ENCODE data around the gene FETUB. TPM values are rescaled to one million over a fixed set of nuclear protein-coding genes. Genes with fewer than 3 reads are reported as not detected.

FETUB gene
- total RNA-seq, 1 donor from 2014 or later = not detected

DNA sequence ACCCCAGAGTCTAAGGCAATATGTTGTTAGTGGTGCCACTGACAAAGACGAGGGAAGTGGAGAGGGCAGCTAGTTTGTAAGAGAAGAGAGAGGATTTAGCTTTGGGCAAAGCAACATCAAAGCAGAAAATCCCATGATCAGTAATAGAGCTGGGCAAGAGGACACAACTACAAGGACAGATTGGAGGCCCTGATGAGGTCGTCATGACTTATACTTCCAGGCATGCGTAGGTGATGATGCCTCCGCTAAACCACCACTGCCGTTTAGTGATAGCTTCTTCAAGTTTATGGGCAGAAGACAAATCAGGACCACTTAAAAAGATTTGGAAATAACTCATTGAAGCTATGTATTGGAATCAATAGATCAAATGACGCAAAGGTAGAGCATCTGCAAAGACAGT, 28.2 kb downstream of the FETUB start:
- peaks cover 2% of the 10 kb centered on the region for H3K27me3 Mint-ChIP-seq (ENCODE audit: unreplicated experiment)
- TF ChIP-seq CTCF (IDR thresholded peaks at IDR 0.05; ENCODE audit: partially characterized antibody, unreplicated experiment) = no peak

DNA sequence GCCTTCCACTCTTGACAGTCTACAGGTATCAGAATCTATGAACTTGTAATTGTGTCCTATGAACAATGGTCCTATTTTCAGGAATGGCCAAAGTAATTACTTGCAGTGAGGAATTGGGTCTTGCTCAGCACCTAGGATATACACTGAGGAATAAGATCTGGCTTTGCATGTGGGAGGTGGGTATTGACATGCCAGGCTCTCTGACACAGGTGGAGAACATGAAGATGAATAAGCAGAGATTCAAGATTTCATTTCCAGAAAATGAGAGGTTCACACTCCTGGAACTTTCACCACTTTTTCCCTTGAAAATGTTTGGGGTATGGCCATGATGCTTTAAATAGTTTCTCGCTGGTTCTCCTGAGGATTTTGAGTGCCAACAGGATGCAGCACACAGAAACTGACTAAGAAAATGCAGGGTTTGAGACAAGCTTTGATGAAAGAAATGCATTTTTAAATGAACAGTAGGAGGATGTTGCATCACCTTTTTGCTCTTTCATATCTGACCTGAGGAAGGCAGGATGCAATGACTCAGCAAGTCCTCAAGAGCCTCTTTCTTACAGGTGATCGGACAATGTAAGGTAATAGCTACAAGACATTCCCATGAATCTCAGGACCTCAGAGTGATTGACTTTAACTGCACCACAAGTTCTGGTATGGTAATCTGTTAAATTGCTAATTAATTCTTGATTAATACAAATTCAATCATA, 29.3 kb downstream of the FETUB start:
- no peak for TF ChIP-seq CTCF (IDR thresholded peaks at IDR 0.05; ENCODE audit: partially characterized antibody, unreplicated experiment)
- H3K27me3 Mint-ChIP-seq (ENCODE audit: unreplicated experiment) = peaks cover 2% of the 10 kb centered on the region
- H3K27ac Mint-ChIP-seq (ENCODE audit: unreplicated experiment) = no peak overlapping the region
- no peak for DNase-seq
- H3K9me3 Mint-ChIP-seq (ENCODE audit: unreplicated experiment) = no peaks in the 10 kb centered on the region
- no peaks in the 10 kb centered on the region for H3K36me3 Mint-ChIP-seq (ENCODE audit: unreplicated experiment)
- H3K4me3 Mint-ChIP-seq (ENCODE audit: unreplicated experiment) = no peak overlapping the region
- H3K4me1 Mint-ChIP-seq (ENCODE audit: low read depth, unreplicated experiment) = no peaks in the 10 kb centered on the region

More for the DNA sequence above, 28.2 kb downstream of the FETUB start:
- Mint-ChIP-seq H3K4me3 (ENCODE audit: unreplicated experiment) (no peak overlapping the region), H3K36me3 (ENCODE audit: unreplicated experiment) (no peaks in the 10 kb centered on the region), H3K27ac (ENCODE audit: unreplicated experiment) (no peak overlapping the region), H3K4me1 (ENCODE audit: low read depth, unreplicated experiment) (peaks cover 5% of the 10 kb centered on the region), H3K9me3 (ENCODE audit: unreplicated experiment) (no peaks in the 10 kb centered on the region)
- no peak for DNase-seq

GRCh38 chr3:186670155-186670554, 30.0 kb downstream of the FETUB start:
- Mint-ChIP-seq H3K4me3 (ENCODE audit: unreplicated experiment) (no peak overlapping the region), H3K27me3 (ENCODE audit: unreplicated experiment) (peaks cover 2% of the 10 kb centered on the region), H3K9me3 (ENCODE audit: unreplicated experiment) (no peaks in the 10 kb centered on the region), H3K4me1 (ENCODE audit: low read depth, unreplicated experiment) (no peaks in the 10 kb centered on the region), H3K36me3 (ENCODE audit: unreplicated experiment) (no peaks in the 10 kb centered on the region), H3K27ac (ENCODE audit: unreplicated experiment) (no peak overlapping the region)
- DNase-seq = no peak
- TF ChIP-seq CTCF (IDR thresholded peaks at IDR 0.05; ENCODE audit: partially characterized antibody, unreplicated experiment) = no peak

- no peak overlapping the region for H3K27ac Mint-ChIP-seq (ENCODE audit: unreplicated experiment)
- no peak for TF ChIP-seq CTCF (IDR thresholded peaks at IDR 0.05; ENCODE audit: partially characterized antibody, unreplicated experiment)
- peaks cover 2% of the 10 kb centered on the region for H3K27me3 Mint-ChIP-seq (ENCODE audit: unreplicated experiment)
- no peak for DNase-seq
- no peak overlapping the region for H3K4me3 Mint-ChIP-seq (ENCODE audit: unreplicated experiment)
- no peaks in the 10 kb centered on the region for H3K4me1 Mint-ChIP-seq (ENCODE audit: low read depth, unreplicated experiment)
- no peaks in the 10 kb centered on the region for H3K9me3 Mint-ChIP-seq (ENCODE audit: unreplicated experiment)
- H3K36me3 Mint-ChIP-seq (ENCODE audit: unreplicated experiment) = no peaks in the 10 kb centered on the region
Measured at GRCh38 chr3:186671051-186671450, 30.9 kb downstream of the FETUB start.

- Mint-ChIP-seq H3K9me3 (ENCODE audit: unreplicated experiment) (no peaks in the 10 kb centered on the region), H3K27me3 (ENCODE audit: unreplicated experiment) (peaks cover 2% of the 10 kb centered on the region), H3K4me1 (ENCODE audit: low read depth, unreplicated experiment) (no peaks in the 10 kb centered on the region), H3K27ac (ENCODE audit: unreplicated experiment) (no peak overlapping the region), H3K36me3 (ENCODE audit: unreplicated experiment) (peaks cover 5% of the 10 kb centered on the region), H3K4me3 (ENCODE audit: unreplicated experiment) (no peak overlapping the region)
- TF ChIP-seq CTCF (IDR thresholded peaks at IDR 0.05; ENCODE audit: partially characterized antibody, unreplicated experiment) = no peak
- DNase-seq = no peak
Measured at GRCh38 chr3:186678604-186679003, 38.4 kb downstream of the FETUB start.
